Measurements from ENCODE around the gene MINDY2. TPM values are rescaled to one million over a fixed set of nuclear protein-coding genes. Genes with fewer than 3 reads are reported as not detected.

MINDY2 gene, protein sequence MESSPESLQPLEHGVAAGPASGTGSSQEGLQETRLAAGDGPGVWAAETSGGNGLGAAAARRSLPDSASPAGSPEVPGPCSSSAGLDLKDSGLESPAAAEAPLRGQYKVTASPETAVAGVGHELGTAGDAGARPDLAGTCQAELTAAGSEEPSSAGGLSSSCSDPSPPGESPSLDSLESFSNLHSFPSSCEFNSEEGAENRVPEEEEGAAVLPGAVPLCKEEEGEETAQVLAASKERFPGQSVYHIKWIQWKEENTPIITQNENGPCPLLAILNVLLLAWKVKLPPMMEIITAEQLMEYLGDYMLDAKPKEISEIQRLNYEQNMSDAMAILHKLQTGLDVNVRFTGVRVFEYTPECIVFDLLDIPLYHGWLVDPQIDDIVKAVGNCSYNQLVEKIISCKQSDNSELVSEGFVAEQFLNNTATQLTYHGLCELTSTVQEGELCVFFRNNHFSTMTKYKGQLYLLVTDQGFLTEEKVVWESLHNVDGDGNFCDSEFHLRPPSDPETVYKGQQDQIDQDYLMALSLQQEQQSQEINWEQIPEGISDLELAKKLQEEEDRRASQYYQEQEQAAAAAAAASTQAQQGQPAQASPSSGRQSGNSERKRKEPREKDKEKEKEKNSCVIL
- 11.0 and 16.2 TPM in 2 replicates for total RNA-seq (2014; rRNA removed; shearing (Covaris generic))

DNA sequence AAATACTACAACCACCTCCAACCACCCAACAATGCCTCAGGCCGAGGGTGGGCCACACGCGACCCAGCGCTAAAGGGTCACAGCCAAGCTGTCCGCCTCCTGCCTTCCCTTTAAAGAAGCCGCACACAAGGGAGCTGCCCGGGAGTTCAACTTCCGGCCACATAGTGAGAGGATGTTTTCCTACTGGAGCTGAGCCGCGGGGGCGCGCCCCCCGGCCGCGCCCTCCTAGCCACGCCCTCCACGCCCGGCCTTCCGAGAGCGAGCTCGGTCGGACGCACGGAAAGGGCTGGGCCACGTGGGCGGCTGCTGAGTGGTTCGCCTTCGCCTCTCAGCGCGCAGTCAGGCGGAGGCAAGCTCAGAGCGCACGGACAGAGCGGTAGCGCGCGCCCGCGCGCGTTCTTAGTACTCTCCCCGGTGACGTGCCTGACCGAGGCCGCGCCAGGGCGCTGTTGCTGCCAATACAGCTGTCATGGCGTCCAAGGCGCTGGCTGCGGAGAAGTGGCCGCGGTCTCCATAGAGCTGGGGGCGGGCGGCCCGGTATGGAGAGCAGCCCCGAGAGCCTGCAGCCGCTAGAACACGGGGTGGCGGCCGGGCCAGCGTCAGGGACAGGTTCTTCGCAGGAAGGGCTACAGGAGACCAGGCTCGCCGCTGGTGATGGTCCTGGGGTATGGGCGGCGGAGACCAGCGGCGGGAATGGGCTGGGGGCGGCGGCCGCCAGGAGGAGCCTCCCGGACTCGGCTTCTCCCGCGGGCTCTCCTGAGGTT, at the start of gene MINDY2:
Gene MINDY2 (plus strand): TSS at position 446 of the 764 bp plus-strand sequence. CDS start 94 bp downstream, at position 540.
- DNase-seq (ENCODE audit: low spot score), result peak; percentile 100

- no peak for DNase-seq (ENCODE audit: low spot score)
These were observed 46.6 kb upstream of the MINDY2 start for GRCh38 chr15:58724466-58724865.

DNA sequence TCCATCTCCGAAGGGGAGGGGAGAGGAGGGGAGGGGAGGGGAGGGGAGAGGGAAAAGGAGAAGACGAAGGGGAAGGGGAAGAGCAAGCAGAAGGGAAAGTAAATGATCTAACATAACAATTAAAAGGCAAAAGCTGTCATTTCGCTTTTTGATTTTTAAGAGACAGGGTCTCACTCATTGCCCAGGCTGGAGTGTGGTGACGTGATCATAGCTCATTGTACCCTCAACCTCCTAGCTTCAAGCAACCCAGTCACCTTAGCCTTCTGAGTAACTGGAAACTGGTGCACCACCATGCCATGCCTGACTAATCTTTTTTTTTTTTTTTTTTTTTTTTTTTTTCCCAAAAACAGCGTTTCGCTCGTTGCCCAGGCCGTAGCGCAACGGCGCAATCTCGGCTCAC, 44.2 kb upstream of the MINDY2 start:
- DNase-seq (ENCODE audit: low spot score), result no peak

GRCh38 chr15:58731756-58732535, 39.2 kb upstream of the MINDY2 start:
- DNase-seq (ENCODE audit: low spot score), result peak; percentile 91

DNA sequence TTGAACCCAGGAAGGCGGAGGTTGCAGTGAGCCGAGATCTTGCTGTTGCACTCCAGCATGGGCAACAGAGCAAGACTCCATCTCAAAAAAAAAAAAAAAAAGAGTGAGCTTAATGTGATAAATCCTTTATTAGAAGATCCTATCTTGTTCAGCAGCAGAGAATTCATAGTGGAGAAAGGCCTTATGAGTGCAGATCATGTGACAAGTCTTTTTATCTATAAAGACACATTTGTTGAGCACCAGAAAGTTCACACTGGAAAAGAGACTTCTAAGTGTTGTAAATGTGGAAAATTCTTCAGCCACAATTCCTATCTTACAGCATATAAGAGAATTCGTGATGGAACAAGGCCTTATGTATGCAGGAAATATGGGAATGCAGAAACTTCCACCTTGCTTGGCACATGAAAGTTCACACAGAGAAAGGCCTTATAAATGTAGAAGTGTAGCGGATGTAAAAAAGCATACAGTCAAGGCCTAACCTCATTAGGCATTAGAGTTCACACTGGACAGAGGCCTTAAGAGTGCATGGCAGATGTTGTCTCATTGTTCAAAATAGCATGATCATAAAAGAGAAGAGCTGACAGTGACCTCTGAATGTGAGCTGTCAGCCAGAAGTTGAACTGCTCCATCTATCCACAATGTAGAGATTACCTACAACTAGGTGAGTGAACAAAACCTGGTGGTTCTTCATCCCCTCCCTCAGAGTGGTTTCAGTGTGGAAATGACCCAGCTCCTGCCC, 38.3 kb upstream of the MINDY2 start:
- no peak for DNase-seq (ENCODE audit: low spot score)

GRCh38 chr15:58734859-58735258, 36.2 kb upstream of the MINDY2 start:
- DNase-seq (ENCODE audit: low spot score), result no peak

DNA sequence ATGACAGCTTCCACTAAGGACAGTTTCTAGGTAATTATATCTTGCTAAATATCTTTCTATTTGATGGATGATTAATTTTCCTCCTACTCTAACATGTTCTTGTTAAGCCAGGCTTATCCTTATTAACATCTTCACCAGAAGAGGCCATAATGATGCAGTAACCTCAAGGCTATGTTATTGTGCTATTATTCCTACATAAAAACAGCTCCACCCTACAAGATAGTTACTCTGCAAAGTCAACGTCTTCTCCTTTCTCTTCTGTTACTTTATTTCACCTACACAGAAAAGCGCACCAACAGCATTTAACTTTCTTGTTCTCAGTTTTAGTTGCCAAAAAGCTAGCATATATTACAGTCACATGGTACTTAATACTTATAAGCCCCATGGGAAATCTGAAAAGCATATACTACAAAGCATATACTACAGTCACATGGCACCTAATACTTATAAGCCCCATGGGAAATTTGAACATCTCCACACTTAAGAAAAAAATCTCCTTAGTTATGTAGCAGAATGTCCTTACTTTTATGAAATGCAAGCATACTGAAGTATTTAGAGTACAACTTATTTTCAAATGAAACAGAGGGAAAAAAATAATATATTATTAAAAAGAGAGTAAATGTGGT, 35.0 kb upstream of the MINDY2 start:
- DNase-seq (ENCODE audit: low spot score), result no peak

DNA sequence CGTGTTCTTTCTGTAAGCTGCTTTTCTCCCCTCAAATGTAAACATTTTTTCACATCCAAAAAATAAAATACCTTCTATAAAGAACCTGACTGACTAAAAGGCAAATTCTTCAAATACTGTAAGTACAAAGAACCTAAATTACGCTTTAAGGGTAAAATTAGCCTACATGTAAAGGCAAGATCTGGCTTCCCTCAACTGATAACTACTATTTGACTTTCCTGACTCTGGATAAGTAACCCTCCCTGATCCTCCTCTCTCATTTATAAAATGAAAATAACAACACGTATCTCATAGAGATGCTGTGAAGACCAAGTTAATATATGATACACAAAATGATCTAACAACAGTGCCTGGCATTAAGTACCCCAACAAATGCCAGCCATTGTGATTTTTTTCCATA, 33.8 kb upstream of the MINDY2 start:
- no peak for DNase-seq (ENCODE audit: low spot score)

DNA sequence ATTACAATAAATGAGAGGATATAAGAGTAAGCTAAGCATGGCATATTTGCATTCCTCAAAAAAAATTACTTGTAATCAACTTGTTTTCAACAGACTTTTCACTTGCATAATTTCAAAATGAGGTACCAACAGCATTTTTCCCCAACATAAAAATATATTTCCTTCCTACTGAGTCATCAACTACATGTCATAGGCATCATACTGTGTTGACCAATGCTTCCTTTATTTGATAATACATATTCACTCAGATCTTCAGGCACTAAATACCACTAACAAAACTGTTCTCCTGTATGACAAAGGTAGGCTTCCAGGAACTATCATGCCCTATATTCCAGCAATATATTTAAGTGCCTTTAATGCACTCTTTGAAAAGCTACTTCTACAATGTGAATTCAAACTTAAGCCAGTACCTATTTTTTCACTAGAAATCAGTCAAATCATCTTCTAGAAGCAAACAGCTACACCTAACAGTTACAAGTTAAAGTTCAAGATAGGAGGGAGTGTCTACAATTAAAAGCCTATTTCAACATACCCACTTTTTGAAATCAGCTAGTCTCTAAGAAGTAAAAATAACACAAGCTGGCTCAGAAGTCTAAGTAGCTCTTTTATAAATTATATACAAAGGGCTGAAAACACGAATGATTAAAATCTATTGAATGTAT, 32.9 kb upstream of the MINDY2 start:
- DNase-seq (ENCODE audit: low spot score), result no peak

DNA sequence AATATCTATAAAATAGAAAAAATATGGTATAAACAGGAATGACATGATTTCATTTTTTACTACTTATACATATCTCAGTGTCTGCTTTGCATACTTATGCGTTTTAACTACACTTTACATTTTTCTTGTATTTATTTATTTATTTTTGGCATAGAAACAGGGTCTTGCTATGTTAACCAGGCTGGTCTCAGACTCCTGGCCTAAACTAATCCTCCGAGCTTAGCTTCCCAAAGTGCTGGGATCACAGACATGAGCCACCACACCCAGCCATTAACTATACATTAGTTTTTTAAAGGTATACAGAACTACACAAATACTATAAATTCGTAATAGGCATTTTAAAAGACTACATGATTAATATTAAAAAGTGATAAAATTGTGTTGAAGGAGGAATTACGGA, 30.7 kb upstream of the MINDY2 start:
- DNase-seq (ENCODE audit: low spot score), result no peak

DNA sequence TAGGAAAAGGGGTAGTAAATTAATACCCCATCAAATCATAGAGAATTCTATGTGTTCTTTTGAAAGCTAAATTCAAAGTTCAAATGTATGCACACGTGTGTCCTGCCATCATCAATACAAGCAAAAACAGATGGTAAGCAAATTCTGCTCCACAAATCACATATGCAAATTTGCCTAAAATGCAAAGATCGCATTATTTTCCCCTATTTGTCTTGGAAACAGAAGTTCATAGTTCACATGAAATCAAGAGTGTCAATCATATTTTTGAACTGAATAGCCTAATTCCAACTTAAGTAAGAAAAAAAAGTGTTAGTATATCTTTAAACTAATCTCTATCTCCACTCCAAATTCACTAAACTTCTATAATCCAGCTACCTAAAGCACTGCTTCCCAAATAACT, 30.1 kb upstream of the MINDY2 start:
- DNase-seq (ENCODE audit: low spot score), result no peak

DNA sequence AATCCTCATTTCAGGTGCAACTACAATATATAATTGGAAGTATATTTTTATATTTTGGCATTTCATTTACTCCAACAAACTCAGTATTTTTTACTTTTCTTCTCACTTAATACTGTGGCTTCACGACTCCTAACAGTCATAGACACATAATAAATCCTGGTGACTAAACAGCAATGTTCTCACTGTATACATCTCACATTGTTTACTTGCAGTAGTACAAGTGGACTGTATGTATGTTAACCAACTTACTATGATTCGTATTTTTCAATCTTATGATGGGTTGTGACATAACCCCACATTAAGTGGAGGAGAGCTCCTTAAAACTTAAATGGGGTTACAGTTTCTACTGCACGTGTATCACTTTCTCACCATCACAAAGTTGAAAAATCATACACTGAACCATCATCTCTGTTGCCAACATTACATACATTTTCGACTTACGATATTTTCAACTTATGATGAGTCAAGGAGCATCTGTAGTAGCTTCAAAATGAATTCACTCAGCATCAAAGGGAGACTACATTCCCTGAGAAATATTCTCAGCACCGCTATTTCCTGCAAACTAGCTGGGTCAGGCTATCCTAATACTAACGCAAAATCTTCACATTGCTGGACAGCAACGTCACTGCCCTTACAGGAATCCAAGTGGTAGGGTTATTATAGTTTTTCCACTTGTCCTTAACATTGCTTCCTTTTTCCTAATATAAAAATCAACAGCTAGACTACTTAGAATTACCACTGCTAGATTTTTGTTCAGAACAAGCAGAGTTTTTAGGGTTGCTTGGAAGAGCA, 28.9 kb upstream of the MINDY2 start:
- no peak for DNase-seq (ENCODE audit: low spot score)

- DNase-seq (ENCODE audit: low spot score), result no peak
These were observed 28.1 kb upstream of the MINDY2 start for GRCh38 chr15:58742819-58743502.

GRCh38 chr15:58746174-58746573, 24.9 kb upstream of the MINDY2 start:
- DNase-seq (ENCODE audit: low spot score), result no peak

GRCh38 chr15:58748040-58748851, 22.9 kb upstream of the MINDY2 start:
- DNase-seq (ENCODE audit: low spot score), result peak; percentile 45

DNA sequence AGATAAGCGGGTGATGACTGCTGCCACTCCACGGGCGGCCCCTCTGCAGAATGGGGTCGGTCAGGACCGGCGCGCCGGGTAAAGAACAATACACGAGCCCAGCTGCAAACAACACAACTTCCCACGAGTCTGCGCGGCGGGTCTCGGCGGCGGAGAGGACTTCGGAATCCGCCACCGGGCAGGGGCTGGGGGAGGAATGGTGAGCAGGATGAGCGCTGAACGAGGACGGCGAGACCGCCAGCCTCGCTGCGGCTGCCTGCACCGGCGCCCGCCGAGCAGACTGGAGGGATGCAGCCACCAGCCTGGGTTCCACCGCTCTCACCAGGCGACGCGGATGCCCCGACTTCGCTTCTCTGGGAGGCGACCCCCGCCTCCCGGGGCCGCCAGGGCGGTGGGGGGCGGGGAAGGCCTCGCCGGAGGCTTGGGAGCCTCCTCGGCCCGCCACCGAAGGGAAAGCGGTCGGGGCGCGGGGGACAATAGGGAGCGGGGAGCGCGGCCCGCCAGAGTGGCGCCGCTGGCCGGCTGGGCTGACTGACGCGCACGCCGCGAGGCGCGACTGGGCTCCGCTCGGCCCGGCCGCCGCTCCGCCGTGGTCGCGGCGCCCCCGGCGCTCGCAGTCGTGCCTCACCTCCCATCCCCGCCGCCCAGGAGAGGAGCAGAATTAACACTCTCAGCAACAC, 22.1 kb upstream of the MINDY2 start:
- DNase-seq (ENCODE audit: low spot score), result peak; percentile 65

Data from HT-29 (cell line).